Astrocyte (in vitro differentiated cells and primary cell): ENCODE data around the gene DNAJC22. TPM values are rescaled to one million over a fixed set of nuclear protein-coding genes. Genes with fewer than 3 reads are reported as not detected.

ENCODE experiments used
- DNase-seq: peaks from one replicate; pipeline ENCODE4 v3.0.0-alpha.2; 2010; ENCODE audit warnings: low read depth
- FAIRE-seq: peaks from 2 replicates; lab custom pipeline; 2011; peaks lifted over from hg19 to GRCh38; lab: Jason Lieb, UNC
- H2AFZ ChIP-seq: 2 replicates; pipeline ENCODE4 v1.6.0; 2012; ENCODE audit warnings: low read depth, low read length, inconsistent platforms
- H3K27ac ChIP-seq: 2 replicates; pipeline ENCODE4 v1.5.1; 2011; ENCODE audit warnings: low read depth, low read length, inconsistent platforms
- H3K27me3 ChIP-seq: 2 replicates; pipeline ENCODE4 v1.6.0; 2011; ENCODE audit warnings: low read length, inconsistent platforms; ENCODE audit not compliant: insufficient read depth
- H3K36me3 ChIP-seq: 2 replicates; pipeline ENCODE4 v1.5.1; 2011; ENCODE audit warnings: low read length, inconsistent platforms; ENCODE audit not compliant: insufficient read depth
- H3K4me1 ChIP-seq: 2 replicates; pipeline ENCODE4 v1.5.1; 2011; ENCODE audit warnings: low read length, inconsistent platforms; ENCODE audit not compliant: insufficient read depth
- H3K4me2 ChIP-seq: 2 replicates; pipeline ENCODE4 v1.6.0; 2012; ENCODE audit warnings: low read length, inconsistent platforms
- H3K4me3 ChIP-seq: 2 replicates; pipeline ENCODE4 v1.5.1; 2011; ENCODE audit warnings: low read depth, mild to moderate bottlenecking, low read length, inconsistent platforms; ENCODE audit not compliant: insufficient read depth
- H3K79me2 ChIP-seq: 2 replicates; pipeline ENCODE4 v1.6.0; 2012; ENCODE audit warnings: mild to moderate bottlenecking, low read length, inconsistent platforms; ENCODE audit not compliant: insufficient read depth
- H3K9ac ChIP-seq: 2 replicates; pipeline ENCODE4 v1.6.0; 2012; ENCODE audit warnings: mild to moderate bottlenecking, low read length, inconsistent platforms
- H3K9me3 ChIP-seq: 2 replicates; pipeline ENCODE4 v1.5.1; 2012; ENCODE audit warnings: low read depth, mild to moderate bottlenecking, low read length, inconsistent platforms; ENCODE audit not compliant: insufficient read depth
- H4K20me1 ChIP-seq: 2 replicates; pipeline ENCODE4 v1.6.0; 2012; ENCODE audit warnings: low read length, inconsistent platforms; ENCODE audit not compliant: insufficient read depth
- H3K27ac Mint-ChIP-seq: one replicate; pipeline ENCODE4 v1.8.0; 2021; ENCODE audit warnings: mild to moderate bottlenecking, mixed read lengths; ENCODE audit not compliant: unreplicated experiment
- H3K27me3 Mint-ChIP-seq: one replicate; pipeline ENCODE4 v1.8.0; 2021; ENCODE audit warnings: low read depth, mixed read lengths; ENCODE audit not compliant: unreplicated experiment
- H3K36me3 Mint-ChIP-seq: one replicate; pipeline ENCODE4 v1.8.0; 2021; ENCODE audit warnings: low read depth, mixed read lengths; ENCODE audit not compliant: unreplicated experiment
- H3K4me1 Mint-ChIP-seq: one replicate; pipeline ENCODE4 v1.8.0; 2021; ENCODE audit warnings: low read depth, mixed read lengths; ENCODE audit not compliant: unreplicated experiment
- H3K4me3 Mint-ChIP-seq: one replicate; pipeline ENCODE4 v1.8.0; 2021; ENCODE audit warnings: mild to moderate bottlenecking, moderate library complexity, mixed read lengths; ENCODE audit not compliant: unreplicated experiment
- H3K9me3 Mint-ChIP-seq: one replicate; pipeline ENCODE4 v1.8.0; 2021; ENCODE audit warnings: mild to moderate bottlenecking, mixed read lengths; ENCODE audit not compliant: unreplicated experiment
- CTCF ChIP-seq: IDR thresholded peaks from 2 replicates; pipeline ENCODE4 v1.5.1; 2011; ENCODE audit warnings: low read depth, mild to moderate bottlenecking, inconsistent platforms, low read length, moderate library complexity; ENCODE audit not compliant: insufficient read depth
- EZH2 ChIP-seq: IDR thresholded peaks from 2 replicates; pipeline ENCODE4 v1.6.1; 2012; ENCODE audit warnings: mild to moderate bottlenecking, low read length, inconsistent platforms; ENCODE audit not compliant: insufficient read depth
- total RNA-seq: library from RNA; stranded (reverse); gene quantifications from 2 replicates; pipeline ENCODE4 v1.2.1, GENCODE V29; 2021

DNAJC22 gene
- total RNA-seq, 1 donor from 2014 or later = 0.52 TPM

GRCh38 chr12:49345051-49345824, 1.4 kb upstream of the DNAJC22 start:
- Histone ChIP-seq H3K4me3 (peak overlapping the region; percentile 34), H4K20me1 (no peaks in the 10 kb centered on the region), H3K27ac (no peak overlapping the region), H3K79me2 (no peaks in the 10 kb centered on the region), H3K27me3 (peaks cover 48% of the 10 kb centered on the region), H2AFZ (peak overlapping the region; percentile 58), H3K4me2 (peak overlapping the region; percentile 85), H3K9me3 (no peaks in the 10 kb centered on the region), H3K4me1 (peaks cover 42% of the 10 kb centered on the region), H3K36me3 (no peaks in the 10 kb centered on the region), H3K9ac (peak overlapping the region; percentile 16)
- TF ChIP-seq CTCF = no peak
- no peak for TF ChIP-seq EZH2
- Mint-ChIP-seq H3K36me3 (no peaks in the 10 kb centered on the region), H3K4me1 (peaks cover 6% of the 10 kb centered on the region), H3K9me3 (no peaks in the 10 kb centered on the region), H3K27me3 (peaks cover 72% of the 10 kb centered on the region), H3K27ac (no peak overlapping the region), H3K4me3 (peak overlapping the region; percentile 57)
- no peak for DNase-seq
- FAIRE-seq = no peak

- TF ChIP-seq CTCF (no peak), EZH2 (peak; percentile 73)
- Histone ChIP-seq H3K9ac (peak overlapping the region; percentile 16), H3K9me3 (no peaks in the 10 kb centered on the region), H3K36me3 (no peaks in the 10 kb centered on the region), H3K79me2 (no peaks in the 10 kb centered on the region), H3K27me3 (peaks cover 40% of the 10 kb centered on the region), H3K4me1 (peaks cover 42% of the 10 kb centered on the region), H2AFZ (peak overlapping the region; percentile 58), H3K4me2 (peak overlapping the region; percentile 85), H3K4me3 (peak overlapping the region; percentile 34), H3K27ac (no peak overlapping the region), H4K20me1 (no peaks in the 10 kb centered on the region)
- no peak overlapping the region for H3K27ac Mint-ChIP-seq
- no peaks in the 10 kb centered on the region for H3K9me3 Mint-ChIP-seq
- peaks cover 6% of the 10 kb centered on the region for H3K4me1 Mint-ChIP-seq
- peaks cover 67% of the 10 kb centered on the region for H3K27me3 Mint-ChIP-seq
- DNase-seq (no peak), FAIRE-seq (no peak)
- no peaks in the 10 kb centered on the region for H3K36me3 Mint-ChIP-seq
- peak overlapping the region; percentile 57 for H3K4me3 Mint-ChIP-seq
Observed at GRCh38 chr12:49345825-49346658, 646 bp upstream of the DNAJC22 start.
